Measurements from ENCODE around the gene ATP10D. TPM values are rescaled to one million over a fixed set of nuclear protein-coding genes. Genes with fewer than 3 reads are reported as not detected.

Gene ATP10D
- polyA plus RNA-seq, 1 of the 3 experiments (the other 2 are of a cell fraction), result 7.9 TPM

DNA sequence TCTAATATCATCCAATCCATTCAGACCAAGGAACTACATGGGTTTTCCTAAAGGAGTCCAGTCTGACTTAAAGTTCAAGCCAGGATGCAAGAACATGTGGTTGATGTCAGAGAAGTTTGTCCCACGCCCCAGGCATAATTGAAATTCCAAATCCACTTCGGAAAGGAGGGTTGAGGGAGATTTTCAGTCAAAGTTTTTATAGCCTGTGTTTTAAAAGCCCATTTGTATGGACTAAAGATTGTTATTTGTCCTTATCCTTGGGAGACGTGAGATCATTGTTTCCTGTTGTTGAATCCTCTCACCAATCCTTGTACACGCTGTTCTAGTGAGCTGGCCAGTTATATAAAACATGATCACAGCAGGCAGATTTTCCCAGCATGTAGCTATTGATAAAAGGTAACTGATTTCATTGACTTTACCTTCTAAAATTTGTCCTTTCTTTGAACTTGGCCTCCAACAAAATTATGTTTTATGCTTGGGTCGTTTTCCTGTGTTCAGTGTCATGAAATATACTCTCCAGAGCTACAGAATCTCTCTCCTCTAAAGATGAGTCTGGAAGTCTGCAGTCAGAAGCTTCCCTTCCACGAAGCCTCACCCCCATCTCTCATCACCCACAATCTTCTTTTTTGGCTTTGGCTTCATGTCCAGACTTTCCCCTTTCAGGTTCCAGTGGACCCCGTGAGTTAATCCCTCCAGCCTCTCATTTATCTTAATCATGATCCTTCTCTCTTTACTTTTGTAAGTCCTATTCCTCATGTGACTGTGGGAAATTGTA is 92.9 kb downstream of the ATP10D start:
- ChIA-PET CTCF (interaction anchor here (1.1 to 1.5 kb wide), 2 partner anchors 14 to 356 kb away, joined by 3 to 4 read pairs; no protein-coding TSS in a partner anchor), POLR2A (no interaction called here)
- no peaks in the 10 kb centered on the region for H3K9me3 ChIP-seq
- H3K4me1 ChIP-seq (ENCODE audit: control insufficient read depth in 1 of 2, insufficient read depth in 2 of 2, low read depth in 1 of 2, low read length in 1 of 2), result no peaks in the 10 kb centered on the region
- H3F3A ChIP-seq (replicated peaks; ENCODE audit: insufficient read depth), result no peaks in the 10 kb centered on the region
- no peaks in the 10 kb centered on the region for H4K20me1 ChIP-seq (ENCODE audit: insufficient read depth)
- H3K27me3 ChIP-seq (ENCODE audit: insufficient read depth), result no peaks in the 10 kb centered on the region
- DNase-seq, result no peak
- no peak overlapping the region for H3K27ac ChIP-seq (ENCODE audit: low read depth in 2 of 2, low read length in 1 of 2)
- H3K9me2 ChIP-seq, result no peaks in the 10 kb centered on the region
- peaks cover 36 to 59% of the 10 kb centered on the region in 2 experiments for H3K36me3 ChIP-seq (replicated peaks in 1 of 2; ENCODE audit: control insufficient read depth in 1 of 2, insufficient read depth in 2 of 2, low read length in 1 of 2)
- H3K4me3 ChIP-seq (ENCODE audit: low read depth in 2 of 2, low read length in 1 of 2), result no peak overlapping the region
- no peaks in the 10 kb centered on the region for H3K79me2 ChIP-seq (ENCODE audit: insufficient read depth)
- no peak overlapping the region for H3K9ac ChIP-seq
- 84% methylated on average over 7 of the region's 7 CpGs for WGBS (ENCODE audit: low lambda C conversion rate)
- H2AFZ ChIP-seq (ENCODE audit: low read depth), result no peak overlapping the region
- TF ChIP-seq EZH2phosphoT487 (IDR thresholded peaks at IDR 0.05; ENCODE audit: borderline replicate concordance, low read depth) (no peak), TAF1 (IDR thresholded peaks at IDR 0.05; ENCODE audit: borderline replicate concordance, low read depth, low read length) (no peak), POLR2AphosphoS5 (IDR thresholded peaks at IDR 0.05; ENCODE audit: low read depth, low read length) (no peak), SMC3 (IDR thresholded peaks at IDR 0.05; ENCODE audit: low read depth, low read length) (no peak), SIN3A (IDR thresholded peaks at IDR 0.05; ENCODE audit: borderline replicate concordance, low read depth, low read length) (no peak), YY1 (IDR thresholded peaks at IDR 0.05; ENCODE audit: low read depth) (no peak), GABPA (IDR thresholded peaks at IDR 0.05; ENCODE audit: low read depth) (no peak), GATA2 (CRISPR knock-in tag; IDR thresholded peaks at IDR 0.05) (no peak)
- TF ChIP-seq, protein P1, sequence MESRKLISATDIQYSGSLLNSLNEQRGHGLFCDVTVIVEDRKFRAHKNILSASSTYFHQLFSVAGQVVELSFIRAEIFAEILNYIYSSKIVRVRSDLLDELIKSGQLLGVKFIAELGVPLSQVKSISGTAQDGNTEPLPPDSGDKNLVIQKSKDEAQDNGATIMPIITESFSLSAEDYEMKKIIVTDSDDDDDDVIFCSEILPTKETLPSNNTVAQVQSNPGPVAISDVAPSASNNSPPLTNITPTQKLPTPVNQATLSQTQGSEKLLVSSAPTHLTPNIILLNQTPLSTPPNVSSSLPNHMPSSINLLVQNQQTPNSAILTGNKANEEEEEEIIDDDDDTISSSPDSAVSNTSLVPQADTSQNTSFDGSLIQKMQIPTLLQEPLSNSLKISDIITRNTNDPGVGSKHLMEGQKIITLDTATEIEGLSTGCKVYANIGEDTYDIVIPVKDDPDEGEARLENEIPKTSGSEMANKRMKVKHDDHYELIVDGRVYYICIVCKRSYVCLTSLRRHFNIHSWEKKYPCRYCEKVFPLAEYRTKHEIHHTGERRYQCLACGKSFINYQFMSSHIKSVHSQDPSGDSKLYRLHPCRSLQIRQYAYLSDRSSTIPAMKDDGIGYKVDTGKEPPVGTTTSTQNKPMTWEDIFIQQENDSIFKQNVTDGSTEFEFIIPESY (IDR thresholded peaks at IDR 0.05; ENCODE audit: borderline replicate concordance, low read depth), result no peak
- TF ChIP-seq, protein P2, sequence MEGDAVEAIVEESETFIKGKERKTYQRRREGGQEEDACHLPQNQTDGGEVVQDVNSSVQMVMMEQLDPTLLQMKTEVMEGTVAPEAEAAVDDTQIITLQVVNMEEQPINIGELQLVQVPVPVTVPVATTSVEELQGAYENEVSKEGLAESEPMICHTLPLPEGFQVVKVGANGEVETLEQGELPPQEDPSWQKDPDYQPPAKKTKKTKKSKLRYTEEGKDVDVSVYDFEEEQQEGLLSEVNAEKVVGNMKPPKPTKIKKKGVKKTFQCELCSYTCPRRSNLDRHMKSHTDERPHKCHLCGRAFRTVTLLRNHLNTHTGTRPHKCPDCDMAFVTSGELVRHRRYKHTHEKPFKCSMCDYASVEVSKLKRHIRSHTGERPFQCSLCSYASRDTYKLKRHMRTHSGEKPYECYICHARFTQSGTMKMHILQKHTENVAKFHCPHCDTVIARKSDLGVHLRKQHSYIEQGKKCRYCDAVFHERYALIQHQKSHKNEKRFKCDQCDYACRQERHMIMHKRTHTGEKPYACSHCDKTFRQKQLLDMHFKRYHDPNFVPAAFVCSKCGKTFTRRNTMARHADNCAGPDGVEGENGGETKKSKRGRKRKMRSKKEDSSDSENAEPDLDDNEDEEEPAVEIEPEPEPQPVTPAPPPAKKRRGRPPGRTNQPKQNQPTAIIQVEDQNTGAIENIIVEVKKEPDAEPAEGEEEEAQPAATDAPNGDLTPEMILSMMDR (IDR thresholded peaks at IDR 0.05), result no peak
- H3K4me2 ChIP-seq, result no peak overlapping the region

DNA sequence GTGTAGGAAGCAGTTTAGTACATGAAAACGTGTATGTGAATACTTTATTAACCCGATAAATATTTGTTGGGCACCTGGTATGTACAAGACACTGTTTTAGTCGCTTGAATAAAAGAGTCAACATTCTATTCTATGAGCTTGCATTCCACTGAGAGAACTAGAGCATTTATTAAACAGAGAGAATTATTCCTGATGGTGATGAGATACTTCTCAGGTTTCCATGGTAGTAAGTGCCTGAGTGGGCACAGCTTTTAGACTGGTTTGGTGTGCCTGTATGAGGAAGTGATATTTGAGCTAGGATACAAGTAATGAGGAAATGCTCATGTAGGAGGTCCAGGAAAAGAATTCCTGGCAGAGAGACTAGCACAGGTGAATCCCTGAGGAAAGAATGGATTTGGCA is 94.2 kb downstream of the ATP10D start:
- 86% methylated on average over 3 of the region's 3 CpGs for WGBS (ENCODE audit: low lambda C conversion rate)
- H3K4me3 ChIP-seq (ENCODE audit: low read depth in 2 of 2, low read length in 1 of 2), result no peak overlapping the region
- H3K27ac ChIP-seq (ENCODE audit: low read depth in 2 of 2, low read length in 1 of 2), result no peak overlapping the region
- DNase-seq, result no peak
- no peaks in the 10 kb centered on the region for H3F3A ChIP-seq (replicated peaks; ENCODE audit: insufficient read depth)
- POLR2A ChIA-PET, result no interaction called here
- no peak overlapping the region for H3K4me2 ChIP-seq
- peaks cover 30 to 52% of the 10 kb centered on the region in 2 experiments for H3K36me3 ChIP-seq (replicated peaks in 1 of 2; ENCODE audit: control insufficient read depth in 1 of 2, insufficient read depth in 2 of 2, low read length in 1 of 2)
- H4K20me1 ChIP-seq (ENCODE audit: insufficient read depth), result no peaks in the 10 kb centered on the region
- H3K27me3 ChIP-seq (ENCODE audit: insufficient read depth), result no peaks in the 10 kb centered on the region
- no peaks in the 10 kb centered on the region for H3K9me3 ChIP-seq
- no peaks in the 10 kb centered on the region for H3K4me1 ChIP-seq (ENCODE audit: control insufficient read depth in 1 of 2, insufficient read depth in 2 of 2, low read depth in 1 of 2, low read length in 1 of 2)
- no peaks in the 10 kb centered on the region for H3K79me2 ChIP-seq (ENCODE audit: insufficient read depth)
- CTCF ChIA-PET, result interaction anchor here (1.3 to 1.5 kb wide), 2 partner anchors 8 to 15 kb away, joined by 3 read pairs; no protein-coding TSS in a partner anchor
- no peaks in the 10 kb centered on the region for H3K9me2 ChIP-seq
- no peak overlapping the region for H2AFZ ChIP-seq (ENCODE audit: low read depth)
- H3K9ac ChIP-seq, result no peak overlapping the region
- TF ChIP-seq, protein P3, sequence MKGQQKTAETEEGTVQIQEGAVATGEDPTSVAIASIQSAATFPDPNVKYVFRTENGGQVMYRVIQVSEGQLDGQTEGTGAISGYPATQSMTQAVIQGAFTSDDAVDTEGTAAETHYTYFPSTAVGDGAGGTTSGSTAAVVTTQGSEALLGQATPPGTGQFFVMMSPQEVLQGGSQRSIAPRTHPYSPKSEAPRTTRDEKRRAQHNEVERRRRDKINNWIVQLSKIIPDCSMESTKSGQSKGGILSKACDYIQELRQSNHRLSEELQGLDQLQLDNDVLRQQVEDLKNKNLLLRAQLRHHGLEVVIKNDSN (IDR thresholded peaks at IDR 0.05; ENCODE audit: borderline replicate concordance, low read depth), result no peak
- TF ChIP-seq TEAD4 (IDR thresholded peaks at IDR 0.05; ENCODE audit: borderline replicate concordance, insufficient read depth) (no peak), TCF12 (IDR thresholded peaks at IDR 0.05) (no peak), TAF1 (IDR thresholded peaks at IDR 0.05; ENCODE audit: borderline replicate concordance, low read depth, low read length) (no peak), RFX5 (IDR thresholded peaks at IDR 0.05; ENCODE audit: low read length) (no peak), POLR2AphosphoS5 (IDR thresholded peaks at IDR 0.05; ENCODE audit: low read depth, low read length) (no peak), EZH2phosphoT487 (IDR thresholded peaks at IDR 0.05; ENCODE audit: borderline replicate concordance, low read depth) (no peak), CHD2 (IDR thresholded peaks at IDR 0.05; ENCODE audit: low read length, partially characterized antibody) (no peak), YY1 (IDR thresholded peaks at IDR 0.05; ENCODE audit: low read depth) (no peak)
- TF ChIP-seq, protein P4, sequence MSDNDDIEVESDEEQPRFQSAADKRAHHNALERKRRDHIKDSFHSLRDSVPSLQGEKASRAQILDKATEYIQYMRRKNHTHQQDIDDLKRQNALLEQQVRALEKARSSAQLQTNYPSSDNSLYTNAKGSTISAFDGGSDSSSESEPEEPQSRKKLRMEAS (IDR thresholded peaks at IDR 0.05; ENCODE audit: low read depth), result no peak
- TF ChIP-seq, protein P5, sequence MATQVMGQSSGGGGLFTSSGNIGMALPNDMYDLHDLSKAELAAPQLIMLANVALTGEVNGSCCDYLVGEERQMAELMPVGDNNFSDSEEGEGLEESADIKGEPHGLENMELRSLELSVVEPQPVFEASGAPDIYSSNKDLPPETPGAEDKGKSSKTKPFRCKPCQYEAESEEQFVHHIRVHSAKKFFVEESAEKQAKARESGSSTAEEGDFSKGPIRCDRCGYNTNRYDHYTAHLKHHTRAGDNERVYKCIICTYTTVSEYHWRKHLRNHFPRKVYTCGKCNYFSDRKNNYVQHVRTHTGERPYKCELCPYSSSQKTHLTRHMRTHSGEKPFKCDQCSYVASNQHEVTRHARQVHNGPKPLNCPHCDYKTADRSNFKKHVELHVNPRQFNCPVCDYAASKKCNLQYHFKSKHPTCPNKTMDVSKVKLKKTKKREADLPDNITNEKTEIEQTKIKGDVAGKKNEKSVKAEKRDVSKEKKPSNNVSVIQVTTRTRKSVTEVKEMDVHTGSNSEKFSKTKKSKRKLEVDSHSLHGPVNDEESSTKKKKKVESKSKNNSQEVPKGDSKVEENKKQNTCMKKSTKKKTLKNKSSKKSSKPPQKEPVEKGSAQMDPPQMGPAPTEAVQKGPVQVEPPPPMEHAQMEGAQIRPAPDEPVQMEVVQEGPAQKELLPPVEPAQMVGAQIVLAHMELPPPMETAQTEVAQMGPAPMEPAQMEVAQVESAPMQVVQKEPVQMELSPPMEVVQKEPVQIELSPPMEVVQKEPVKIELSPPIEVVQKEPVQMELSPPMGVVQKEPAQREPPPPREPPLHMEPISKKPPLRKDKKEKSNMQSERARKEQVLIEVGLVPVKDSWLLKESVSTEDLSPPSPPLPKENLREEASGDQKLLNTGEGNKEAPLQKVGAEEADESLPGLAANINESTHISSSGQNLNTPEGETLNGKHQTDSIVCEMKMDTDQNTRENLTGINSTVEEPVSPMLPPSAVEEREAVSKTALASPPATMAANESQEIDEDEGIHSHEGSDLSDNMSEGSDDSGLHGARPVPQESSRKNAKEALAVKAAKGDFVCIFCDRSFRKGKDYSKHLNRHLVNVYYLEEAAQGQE (IDR thresholded peaks at IDR 0.05; ENCODE audit: low read depth, low read length), result no peak
